Stimulated activated CD4-positive, alpha-beta T cell treated with anti-CD3 and anti-CD28 coated beads, Interleukin-2, amount 100 ng/mL, for 4 hours (primary cell): ENCODE measurements around the gene MCF2.
"Not testable (repeated sequence)": the region's sequence is repeated elsewhere in the genome, so short reads cannot be mapped to it uniquely, and the experiment has no call there.

ENCODE experiments used
- DNase-seq: peaks from one replicate; pipeline ENCODE4 v3.0.0-alpha.2; 2020; ENCODE audit warnings: low read depth

Gene MCF2, protein sequence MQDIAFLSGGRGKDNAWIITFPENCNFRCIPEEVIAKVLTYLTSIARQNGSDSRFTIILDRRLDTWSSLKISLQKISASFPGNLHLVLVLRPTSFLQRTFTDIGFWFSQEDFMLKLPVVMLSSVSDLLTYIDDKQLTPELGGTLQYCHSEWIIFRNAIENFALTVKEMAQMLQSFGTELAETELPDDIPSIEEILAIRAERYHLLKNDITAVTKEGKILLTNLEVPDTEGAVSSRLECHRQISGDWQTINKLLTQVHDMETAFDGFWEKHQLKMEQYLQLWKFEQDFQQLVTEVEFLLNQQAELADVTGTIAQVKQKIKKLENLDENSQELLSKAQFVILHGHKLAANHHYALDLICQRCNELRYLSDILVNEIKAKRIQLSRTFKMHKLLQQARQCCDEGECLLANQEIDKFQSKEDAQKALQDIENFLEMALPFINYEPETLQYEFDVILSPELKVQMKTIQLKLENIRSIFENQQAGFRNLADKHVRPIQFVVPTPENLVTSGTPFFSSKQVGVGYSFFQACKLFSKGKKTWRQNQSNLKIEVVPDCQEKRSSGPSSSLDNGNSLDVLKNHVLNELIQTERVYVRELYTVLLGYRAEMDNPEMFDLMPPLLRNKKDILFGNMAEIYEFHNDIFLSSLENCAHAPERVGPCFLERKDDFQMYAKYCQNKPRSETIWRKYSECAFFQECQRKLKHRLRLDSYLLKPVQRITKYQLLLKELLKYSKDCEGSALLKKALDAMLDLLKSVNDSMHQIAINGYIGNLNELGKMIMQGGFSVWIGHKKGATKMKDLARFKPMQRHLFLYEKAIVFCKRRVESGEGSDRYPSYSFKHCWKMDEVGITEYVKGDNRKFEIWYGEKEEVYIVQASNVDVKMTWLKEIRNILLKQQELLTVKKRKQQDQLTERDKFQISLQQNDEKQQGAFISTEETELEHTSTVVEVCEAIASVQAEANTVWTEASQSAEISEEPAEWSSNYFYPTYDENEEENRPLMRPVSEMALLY

DNA sequence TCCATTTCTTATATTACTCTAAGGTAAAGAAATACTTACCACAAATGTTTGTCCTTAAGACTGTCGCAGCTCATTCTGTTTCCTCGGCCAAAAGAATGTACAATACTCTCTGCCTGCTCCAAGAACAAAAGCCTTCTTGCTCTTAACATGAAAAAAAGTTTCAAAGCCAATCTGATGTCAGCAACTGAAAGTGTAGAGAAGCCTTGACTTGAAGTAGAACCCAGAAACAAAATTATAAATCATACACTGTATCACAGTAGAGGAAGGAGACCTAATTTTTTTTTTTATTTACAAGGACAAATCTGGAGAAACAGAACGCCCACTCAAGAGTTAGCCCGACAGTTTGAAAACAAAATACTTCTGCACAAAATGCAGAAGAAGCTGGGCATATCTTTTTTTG, at the start of gene MCF2:
TSS of gene MCF2 (minus strand) at position 101 of the 400 bp plus-strand sequence. CDS start 56,423 bp downstream, outside the sequence.
- no peak for DNase-seq

DNA sequence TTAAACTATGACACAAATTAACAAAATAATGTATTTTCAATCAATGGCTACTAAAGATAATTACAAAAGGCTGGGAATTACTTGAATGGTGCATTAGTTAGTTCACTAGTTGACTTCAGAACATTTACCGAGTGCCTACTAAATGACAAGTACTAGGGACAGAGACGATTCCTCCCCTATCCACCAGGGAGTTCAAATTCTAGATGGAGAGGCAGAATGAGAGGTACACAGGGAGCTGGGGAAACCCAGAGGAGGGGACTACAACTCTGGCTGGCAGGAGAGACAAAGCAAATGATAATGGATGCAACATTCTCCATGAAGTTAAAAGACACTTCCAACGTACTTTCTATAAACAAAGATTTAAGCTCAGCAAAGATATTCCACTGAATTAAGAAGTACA, 43.1 kb upstream of the MCF2 start:
- no peak for DNase-seq

DNA sequence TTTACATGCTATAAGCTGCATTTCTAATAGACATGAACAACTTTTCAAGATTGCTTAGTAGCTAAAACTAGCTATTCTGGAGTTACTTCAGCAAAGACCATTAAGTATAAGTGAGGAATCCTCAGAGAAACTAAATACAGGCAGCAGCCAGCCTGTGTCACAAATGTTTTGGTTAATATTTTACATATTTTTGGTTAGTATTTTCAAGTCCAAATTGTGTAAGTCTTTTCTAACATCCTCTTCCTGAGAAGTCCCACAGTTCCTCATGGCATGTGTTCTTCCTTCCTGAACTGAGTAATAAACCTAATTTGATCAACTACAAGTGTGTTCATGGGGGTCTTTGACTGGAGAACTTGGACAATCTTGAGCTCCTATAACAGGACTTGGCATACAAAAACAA, 42.4 kb upstream of the MCF2 start:
- DNase-seq: no peak

DNA sequence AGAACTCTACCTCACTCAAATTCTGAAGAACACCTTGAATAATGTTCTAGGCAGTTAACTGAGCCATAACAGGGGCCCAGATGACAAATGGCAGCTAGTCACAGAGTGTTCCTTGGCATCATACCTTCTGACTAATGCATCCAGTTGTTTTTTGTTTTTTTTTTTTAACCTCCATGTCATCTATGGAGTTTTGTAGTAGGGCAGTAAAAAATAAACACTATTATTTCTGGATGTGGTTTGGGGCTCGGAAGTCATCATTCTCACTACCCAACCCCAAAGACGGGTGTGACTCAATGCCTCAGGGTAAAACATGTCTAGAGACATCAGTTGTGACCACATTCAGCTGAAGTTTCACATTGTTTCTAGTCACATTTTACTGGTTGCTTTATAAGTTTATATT, 31.2 kb upstream of the MCF2 start:
- DNase-seq: no peak

DNA sequence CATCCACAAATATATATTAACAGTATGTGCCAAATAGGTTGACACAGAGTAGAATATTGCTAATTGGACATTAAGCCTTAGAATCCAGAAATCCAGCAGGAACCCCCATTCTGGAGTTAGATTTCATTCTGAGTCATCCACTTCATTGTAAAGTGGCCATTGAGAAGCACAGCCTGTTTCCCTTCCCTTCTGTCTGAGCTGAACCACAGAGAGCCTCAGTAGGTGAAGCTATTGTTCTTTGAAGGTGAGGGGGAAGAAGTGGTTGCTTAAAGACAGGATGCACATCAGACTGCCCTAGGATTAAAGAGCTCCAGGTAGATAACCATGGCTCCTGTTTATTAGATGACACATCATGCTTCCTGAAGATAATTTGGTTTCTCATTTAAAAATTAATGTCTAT, 30.6 kb upstream of the MCF2 start:
- no peak for DNase-seq

DNA sequence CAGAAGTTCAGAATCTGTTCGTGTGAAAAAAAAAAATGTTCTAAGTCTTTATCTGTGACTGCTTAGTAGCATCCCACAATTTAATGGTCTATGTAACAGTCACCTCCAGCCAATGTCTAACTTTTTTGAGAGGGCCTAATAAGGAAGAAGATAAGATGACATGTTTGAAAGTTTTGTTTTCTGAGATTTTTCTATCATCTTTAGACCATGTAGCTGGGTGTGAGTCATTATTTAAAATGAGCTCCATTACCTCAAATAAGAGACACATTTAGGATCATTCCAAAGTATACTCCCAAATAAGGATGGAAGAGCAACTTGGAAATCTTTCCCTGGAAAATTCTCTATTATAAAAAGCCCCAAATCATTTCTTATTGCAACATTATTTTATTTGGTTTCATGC, 28.2 kb upstream of the MCF2 start:
- DNase-seq: no peak

DNA sequence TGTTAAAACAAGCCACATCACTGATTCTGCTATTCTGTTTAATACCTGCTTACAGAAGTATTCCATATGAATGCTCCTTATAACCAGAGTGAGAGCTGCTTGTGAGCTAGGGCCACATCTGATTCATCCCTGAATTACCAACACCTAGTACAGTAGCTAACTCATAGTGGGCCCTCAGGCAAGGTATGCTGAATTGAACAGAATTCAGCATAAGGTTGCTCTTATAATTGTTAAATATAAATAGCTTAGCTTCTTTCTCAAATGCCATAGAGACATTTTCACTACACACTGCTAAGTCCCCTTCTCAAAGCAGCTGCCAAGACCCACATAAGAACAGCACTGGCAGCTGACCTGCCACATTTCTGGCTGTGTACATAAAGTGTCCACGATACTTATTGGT, 27.0 kb upstream of the MCF2 start:
- no peak for DNase-seq

DNA sequence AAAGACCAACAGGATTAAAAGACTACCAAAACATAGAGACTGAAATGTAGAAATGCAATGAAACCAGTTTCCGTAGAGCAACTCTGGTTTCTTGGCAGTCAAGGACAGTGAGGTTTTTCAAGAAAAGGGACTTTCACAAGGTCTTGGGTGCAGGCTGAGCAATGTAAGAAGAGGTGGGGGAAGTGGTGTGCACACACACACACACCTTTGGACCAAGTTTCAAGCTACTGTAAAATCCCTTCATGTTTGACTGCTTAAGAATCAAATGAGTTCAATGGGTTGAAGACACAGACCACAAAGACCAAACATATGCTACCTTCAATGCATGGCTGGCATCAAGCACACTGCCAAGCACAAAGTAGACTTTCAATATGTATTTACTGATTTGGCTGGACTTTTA, 17.8 kb upstream of the MCF2 start:
- DNase-seq: no peak

DNA sequence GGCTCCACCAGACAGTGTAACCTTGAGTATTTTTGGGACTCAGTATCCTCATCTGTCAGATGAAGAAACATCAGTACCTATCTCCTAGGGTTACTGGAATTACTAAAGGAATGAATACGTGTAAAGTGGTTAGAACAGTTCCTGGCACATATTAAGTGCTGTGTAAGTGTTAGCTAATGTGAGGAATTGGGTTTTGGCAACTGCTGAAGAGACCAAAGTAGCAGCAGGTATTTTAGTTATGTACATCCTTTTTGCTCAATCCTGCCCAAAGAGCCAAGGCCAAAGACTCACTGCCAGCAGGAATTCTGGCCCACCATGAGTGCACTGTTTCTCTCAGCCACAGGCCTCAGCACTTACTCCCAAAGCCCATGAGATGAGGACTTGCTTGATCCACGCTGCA, 16.7 kb upstream of the MCF2 start:
- no peak for DNase-seq

DNA sequence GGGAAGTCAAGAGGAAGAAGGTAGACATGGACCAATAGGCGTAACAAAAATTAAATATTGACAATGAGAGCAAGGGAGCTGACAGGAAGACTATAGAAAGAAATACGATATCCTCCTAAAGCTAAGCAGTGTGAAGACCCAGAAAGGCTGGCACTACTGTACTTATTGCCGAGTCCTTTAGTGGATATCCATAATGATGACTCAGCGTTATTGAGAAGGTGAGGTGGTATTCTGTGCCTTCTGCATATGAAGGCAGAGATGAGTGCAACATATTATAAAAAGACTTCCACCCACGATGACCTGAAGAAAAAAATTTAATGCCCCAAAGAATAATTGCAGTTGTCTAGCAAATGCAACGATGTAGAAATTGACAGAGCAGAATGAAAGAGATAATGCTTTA, 13.0 kb upstream of the MCF2 start:
- no peak for DNase-seq

DNA sequence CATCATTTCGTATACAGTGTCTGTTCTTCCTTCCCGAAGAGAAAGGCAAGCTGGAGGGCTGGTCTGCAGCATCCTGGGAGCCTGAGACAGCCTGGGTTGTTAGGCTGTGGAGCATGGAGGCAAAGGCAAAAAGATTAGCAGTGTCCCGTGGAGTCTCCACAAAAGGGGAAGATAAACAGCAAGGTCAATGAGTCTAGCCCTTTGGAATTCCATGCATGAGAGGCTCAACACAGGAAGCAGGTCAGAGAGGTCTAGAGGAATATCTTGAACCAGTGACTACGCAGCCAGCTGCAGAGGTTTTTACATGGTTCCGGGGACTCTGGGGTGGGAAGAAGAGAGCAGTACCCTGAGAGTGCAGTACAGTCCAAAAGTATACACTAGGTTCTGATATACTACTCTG, 12.2 kb upstream of the MCF2 start:
- DNase-seq: no peak

DNA sequence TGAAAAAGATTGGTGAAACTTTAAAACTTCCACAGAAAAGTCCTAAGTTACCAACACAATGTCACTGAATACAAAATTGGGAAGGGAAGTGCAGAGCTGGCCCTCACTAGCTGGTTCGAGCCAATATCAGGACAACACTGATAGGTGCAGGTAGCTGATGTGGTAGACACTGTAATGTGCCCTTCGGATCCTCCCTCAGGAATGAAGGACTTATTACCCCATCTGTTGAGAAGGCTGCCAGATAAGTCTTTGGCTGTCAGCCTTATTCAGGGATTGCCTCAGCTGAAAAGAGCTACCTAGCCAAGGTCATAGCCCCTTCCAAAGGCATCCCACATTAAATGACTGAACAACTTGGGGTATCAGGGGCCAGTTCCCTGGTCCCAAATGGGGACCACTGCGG, 5.3 kb downstream of the MCF2 start:
- DNase-seq: no peak

DNA sequence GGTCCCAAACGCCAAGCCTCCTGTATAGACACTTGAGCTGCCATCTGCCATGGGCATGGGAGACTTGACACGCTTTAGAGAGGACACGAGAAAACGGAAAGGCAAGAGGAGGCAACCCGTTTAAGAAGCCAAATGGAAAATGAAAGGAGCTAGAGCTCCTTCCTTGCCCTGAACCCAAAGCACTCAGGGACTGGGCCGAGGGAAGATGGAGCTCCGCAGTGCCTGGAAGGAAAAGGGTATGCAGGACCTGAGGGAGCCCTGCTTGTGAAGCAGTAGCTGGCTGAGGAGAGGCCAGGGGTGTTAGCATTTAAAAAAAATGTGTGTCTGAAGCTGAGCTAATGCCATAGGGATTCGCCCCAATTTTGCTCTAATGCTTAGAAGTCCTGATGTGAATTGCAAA, 15.1 kb downstream of the MCF2 start:
- DNase-seq: no peak

DNA sequence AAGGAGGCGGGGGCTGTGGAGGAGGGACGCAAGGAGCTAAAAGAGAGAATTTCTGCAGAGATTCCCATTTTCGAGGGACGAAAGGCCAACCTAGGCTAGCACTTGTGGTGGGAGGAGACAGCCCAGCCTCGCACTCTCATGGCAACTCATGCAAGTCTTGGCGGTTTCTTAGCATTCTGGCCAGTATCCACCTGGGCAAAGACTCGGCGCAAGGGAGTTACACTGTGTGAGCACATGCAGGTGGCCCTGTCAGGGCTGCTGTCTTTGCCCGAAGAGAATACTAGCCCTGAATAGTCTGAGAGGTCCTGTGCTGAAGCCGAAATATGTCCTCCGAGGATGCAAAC, 15.5 kb downstream of the MCF2 start:
- DNase-seq: no peak

DNA sequence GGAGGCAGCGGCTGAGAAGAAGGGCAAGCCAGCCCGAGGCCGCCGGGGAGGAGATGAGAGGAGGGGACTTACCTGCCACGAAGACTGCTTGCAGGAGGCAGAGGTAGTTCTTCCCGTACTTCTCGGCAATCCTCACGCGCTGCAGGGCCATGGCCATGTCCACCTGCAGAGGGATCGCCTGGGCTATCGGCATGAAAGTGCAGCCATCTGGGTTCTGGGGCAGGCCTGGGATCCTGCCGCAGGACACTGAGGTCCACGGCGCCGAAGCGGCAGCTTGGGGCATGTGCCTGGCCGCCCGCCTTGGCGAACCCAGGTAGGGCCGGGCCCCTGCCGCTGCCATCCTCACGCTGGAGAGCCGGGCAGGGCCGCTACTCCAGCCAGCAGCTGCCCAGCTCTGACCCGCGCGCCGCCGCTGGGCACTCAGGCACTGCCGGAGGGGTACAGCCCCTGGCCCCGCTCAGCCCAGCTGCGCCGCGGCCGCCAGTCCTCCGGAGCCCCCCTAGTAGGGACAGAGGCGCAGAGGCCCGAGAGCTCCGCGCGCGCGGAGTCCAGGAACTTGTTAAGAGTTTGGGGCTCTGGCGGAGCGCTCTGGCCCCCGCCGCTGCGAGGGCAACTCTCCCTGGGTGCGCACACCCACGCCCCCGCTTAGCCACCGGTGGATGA, 16.0 kb downstream of the MCF2 start:
- no peak for DNase-seq

DNA sequence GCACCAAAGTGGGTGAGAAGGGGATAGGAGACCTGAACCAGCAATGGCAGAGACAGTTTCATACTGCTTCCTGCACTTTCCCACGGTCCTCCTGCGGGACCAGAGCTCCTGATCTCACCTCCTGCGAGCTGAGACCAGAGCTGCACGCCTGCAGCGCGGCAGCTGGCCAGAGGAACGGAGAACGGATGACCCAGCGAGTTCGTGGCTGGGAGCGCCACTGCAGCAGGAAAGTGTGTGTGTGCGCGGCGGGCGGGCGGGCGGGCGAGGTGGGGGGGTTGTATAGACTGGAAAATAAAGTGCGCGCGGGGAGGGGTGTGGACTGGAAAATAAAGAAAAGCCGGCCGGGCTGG, 16.5 kb downstream of the MCF2 start:
- no peak for DNase-seq

DNA sequence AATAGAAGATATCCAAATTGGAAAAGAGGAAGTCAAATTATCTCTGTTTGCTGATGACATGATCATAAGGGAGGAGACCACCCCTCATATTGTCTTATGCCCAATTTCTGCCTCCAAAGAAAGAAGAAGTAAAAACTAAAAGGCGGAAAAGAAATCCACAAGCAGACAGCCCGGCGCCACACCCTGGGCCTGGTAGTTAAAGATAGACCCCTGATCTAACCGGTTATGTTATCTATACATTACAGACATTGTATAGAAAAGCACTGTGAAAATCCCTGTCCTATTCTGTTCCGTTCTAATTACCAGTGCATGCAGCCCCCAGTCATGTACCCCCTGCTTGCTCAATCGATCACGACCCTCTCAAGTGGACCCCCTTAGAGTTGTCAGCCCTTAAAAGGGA, 22.8 kb downstream of the MCF2 start:
- not testable (repeated sequence) for DNase-seq

DNA sequence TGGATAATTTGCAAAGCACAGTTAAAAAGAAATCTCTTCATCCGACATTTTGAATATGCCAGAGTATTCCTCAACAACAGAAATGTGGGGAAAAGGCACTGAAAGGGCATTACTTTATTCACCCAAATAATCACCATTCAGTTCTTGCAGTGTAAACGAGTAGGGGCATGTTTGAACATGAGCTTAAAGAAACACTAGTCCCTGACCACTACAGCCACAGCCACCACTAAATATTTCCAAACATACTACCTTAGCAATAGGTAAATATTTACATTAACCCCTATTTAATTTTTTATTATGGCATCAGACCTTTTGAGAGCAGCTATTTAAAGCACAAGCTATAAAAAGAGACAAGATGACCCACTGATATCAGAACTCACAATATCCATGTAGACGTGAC, 27.6 kb downstream of the MCF2 start:
- no peak for DNase-seq

DNA sequence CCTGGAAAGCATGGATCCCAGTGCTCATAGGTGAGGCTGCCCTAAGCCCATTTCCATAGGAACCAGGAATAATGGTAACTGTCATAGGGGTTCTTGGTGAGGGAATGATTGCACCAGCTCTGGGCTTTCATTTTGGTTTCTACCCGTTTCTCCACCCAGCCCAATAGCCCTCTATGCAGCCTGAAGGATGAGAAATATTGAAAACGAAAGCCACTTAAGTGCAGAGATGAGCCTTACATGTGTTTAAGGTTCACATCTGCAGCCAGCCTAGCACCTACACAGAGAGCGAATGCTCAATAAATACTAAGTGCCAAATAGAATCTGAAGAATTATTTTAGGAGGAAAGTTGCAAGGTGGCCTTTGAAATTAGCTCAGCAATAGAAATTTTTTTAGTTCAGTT, 60.4 kb downstream of the MCF2 start:
- DNase-seq: no peak

DNA sequence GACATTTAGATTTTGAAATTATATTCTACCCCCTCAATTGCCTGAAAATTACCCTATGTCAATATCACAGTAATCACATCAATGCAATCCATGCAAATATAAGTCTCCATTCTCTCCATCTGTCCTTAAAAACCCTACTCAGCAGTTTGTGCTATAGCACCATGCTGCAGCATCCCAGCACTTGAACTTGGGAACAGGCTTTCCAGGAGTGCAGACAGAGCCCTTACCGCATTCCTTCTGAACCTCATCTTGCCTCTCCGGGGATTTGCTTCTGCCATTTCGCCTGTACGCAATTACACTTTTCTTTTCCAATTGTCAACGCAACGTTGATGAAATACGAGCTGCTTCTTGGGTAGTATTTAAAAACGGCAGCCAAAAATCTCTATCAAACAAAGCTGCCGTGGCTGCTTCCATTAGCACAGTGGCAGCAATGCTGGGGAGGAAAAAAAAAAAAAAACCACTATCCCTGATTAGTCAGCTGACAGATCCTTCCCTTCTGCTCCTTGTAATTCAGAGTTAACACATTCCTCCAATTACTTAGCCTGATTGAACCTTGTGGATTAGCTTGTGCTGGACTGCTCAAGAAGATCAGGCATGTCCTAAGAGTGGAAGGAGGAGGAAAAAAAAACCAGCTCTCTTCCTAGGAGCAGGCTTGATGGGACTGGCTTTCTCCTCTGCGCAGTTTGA, 65.6 kb downstream of the MCF2 start:
- DNase-seq: no peak

DNA sequence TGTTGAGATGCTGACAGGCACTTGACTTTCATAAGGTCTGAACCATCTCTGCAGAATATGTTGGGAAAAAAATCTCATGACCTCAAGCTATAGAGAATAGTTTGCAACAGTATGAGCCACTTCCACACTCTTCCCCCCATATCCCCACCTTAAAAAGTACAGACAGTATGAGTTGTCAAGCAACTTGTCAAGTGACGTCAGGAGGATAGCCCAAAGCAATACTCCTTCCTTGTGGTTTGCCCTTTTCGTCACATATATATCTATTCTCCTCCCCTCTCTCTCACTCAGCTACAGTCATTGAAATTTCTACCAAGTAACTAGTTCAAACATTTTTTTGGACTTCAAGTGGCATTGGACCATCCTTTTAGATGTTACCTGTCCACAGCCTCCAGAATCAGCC, 67.7 kb downstream of the MCF2 start:
- no peak for DNase-seq

DNA sequence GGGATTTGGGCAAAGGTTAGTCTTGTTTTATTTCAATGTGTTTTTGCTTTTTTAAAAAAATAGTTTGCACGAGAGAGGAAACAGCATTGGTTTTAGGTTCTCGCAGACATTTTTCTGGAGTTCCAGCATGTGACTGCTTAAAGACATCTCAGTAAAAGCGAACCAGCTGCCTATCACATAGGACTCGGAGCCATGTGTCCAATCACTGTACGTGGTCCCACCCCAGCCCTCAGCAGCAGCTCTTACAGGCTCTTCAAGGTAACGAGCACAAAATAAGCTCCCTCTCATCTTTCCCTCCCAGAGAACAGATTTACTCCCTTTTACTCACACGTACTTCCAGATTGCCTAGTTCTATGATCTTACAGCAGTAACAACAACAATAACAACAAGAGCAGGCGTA, 68.7 kb downstream of the MCF2 start:
- no peak for DNase-seq
